B cell (primary cell): ENCODE data around the gene WDR70.

Experiments
- EZH2 ChIP-seq: IDR thresholded peaks from 2 replicates; pipeline ENCODE4 v1.6.1; 2012; ENCODE audit warnings: borderline replicate concordance, low read depth, mild to moderate bottlenecking, moderate library complexity, low read length; ENCODE audit not compliant: insufficient read depth, poor library complexity, severe bottlenecking
- TF ChIP-seq, protein P1 (sequence below): fragments of 200-600 bp; IDR thresholded peaks from one replicate; pipeline ENCODE4 v1.8.0; 2022; ENCODE audit warnings: antibody characterized with exemption, mild to moderate bottlenecking

DNA sequence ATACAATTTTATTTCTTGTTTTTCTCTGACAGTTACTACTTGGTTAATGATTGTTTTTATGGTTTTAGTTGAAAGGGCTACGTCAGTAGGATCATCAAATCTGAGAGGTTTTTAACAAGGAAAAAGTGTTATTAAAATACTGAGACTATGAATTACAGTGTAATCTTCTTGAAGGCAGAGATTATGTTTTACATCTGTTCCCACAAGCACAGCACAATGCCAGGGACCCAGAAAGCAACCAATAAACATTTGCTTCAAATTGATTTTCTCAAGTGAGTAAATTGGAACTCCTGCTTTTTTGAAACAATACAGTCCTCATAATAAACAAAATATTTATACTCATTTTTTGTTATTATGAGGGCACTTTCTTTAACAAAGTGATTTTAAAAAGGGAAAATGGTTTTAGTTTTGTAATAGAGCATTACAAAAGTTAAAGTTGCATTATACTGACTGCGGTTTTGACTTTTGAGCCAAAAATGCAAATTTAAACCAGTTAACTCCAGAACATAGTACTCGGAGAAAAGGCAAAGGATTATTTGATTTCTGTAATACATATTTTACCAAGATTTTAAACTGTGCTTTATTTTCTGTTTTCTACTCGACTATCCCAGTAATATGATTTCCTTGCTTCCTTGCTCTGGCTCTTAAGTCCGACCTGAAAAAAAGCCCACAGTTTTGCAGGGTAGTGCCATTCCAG is 283.8 kb downstream of the WDR70 start:
- TF ChIP-seq, protein P1, sequence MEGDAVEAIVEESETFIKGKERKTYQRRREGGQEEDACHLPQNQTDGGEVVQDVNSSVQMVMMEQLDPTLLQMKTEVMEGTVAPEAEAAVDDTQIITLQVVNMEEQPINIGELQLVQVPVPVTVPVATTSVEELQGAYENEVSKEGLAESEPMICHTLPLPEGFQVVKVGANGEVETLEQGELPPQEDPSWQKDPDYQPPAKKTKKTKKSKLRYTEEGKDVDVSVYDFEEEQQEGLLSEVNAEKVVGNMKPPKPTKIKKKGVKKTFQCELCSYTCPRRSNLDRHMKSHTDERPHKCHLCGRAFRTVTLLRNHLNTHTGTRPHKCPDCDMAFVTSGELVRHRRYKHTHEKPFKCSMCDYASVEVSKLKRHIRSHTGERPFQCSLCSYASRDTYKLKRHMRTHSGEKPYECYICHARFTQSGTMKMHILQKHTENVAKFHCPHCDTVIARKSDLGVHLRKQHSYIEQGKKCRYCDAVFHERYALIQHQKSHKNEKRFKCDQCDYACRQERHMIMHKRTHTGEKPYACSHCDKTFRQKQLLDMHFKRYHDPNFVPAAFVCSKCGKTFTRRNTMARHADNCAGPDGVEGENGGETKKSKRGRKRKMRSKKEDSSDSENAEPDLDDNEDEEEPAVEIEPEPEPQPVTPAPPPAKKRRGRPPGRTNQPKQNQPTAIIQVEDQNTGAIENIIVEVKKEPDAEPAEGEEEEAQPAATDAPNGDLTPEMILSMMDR, result no peak
- no peak for TF ChIP-seq EZH2
